Neural cell (in vitro differentiated cells): ENCODE results near the gene STEAP2. TPM values are rescaled to one million over a fixed set of nuclear protein-coding genes. Genes with fewer than 3 reads are reported as not detected.

ENCODE experiments used
- H2AFZ ChIP-seq: fragments of 200-600, 300-800 bp; sonication (generic), shearing (Covaris generic); 2 replicates; pipeline ENCODE4 v1.6.0; 2014; ENCODE audit warnings: low read depth, mild to moderate bottlenecking, antibody characterized with exemption, low read length, moderate library complexity
- H3F3A ChIP-seq: fragments of 200-600 bp; shearing (Covaris generic); 2 replicates; pipeline ENCODE4 v1.6.1; 2016; ENCODE audit warnings: mild to moderate bottlenecking, moderate library complexity, mixed read lengths, antibody characterized with exemption, low read length; ENCODE audit not compliant: insufficient read depth, poor library complexity, severe bottlenecking
- H3K27ac ChIP-seq: fragments of 200-600, 300-800 bp; sonication (generic), shearing (Covaris generic); 2 replicates; pipeline ENCODE4 v1.5.1; 2014; ENCODE audit warnings: mild to moderate bottlenecking, low read length, moderate library complexity
- H3K27me3 ChIP-seq: fragments of 300-800, 200-600 bp; sonication (generic), shearing (Covaris generic); 2 replicates; pipeline ENCODE4 v1.6.0; 2014; ENCODE audit warnings: mild to moderate bottlenecking, low read depth, low read length, moderate library complexity; ENCODE audit not compliant: insufficient read depth
- H3K36me3 ChIP-seq: fragments of 300-800, 200-600 bp; sonication (generic), shearing (Covaris generic); 2 replicates; pipeline ENCODE4 v1.5.1; 2014; ENCODE audit warnings: mild to moderate bottlenecking, antibody characterized with exemption, low read length, moderate library complexity; ENCODE audit not compliant: insufficient read depth
- H3K4me2 ChIP-seq: fragments of 300-800, 200-600 bp; sonication (generic), shearing (Covaris generic); 2 replicates; pipeline ENCODE4 v1.6.0; 2014; ENCODE audit warnings: mild to moderate bottlenecking, low read length
- H3K4me3 ChIP-seq: fragments of 300-800, 200-600 bp; sonication (generic), shearing (Covaris generic); 2 replicates; pipeline ENCODE4 v1.5.1; 2014; ENCODE audit warnings: mild to moderate bottlenecking, low read length, moderate library complexity
- H3K79me2 ChIP-seq: fragments of 200-600 bp; shearing (Covaris generic); replicated peaks from 2 replicates; pipeline ENCODE4 v1.6.0; 2014; ENCODE audit warnings: mild to moderate bottlenecking, low read length, moderate library complexity; ENCODE audit not compliant: insufficient read depth
- H3K9ac ChIP-seq: fragments of 300-800, 200-600 bp; sonication (generic), shearing (Covaris generic); 2 replicates; pipeline ENCODE4 v1.6.1; 2016; ENCODE audit warnings: mild to moderate bottlenecking, low read length, mixed read lengths
- H3K9me2 ChIP-seq: fragments of 200-600 bp; shearing (Covaris generic); 2 replicates; pipeline ENCODE4 v1.6.1; 2016; ENCODE audit warnings: mild to moderate bottlenecking, low read length, mixed read lengths; ENCODE audit not compliant: insufficient read depth
- H3K9me3 ChIP-seq: fragments of 200-600, 300-800 bp; sonication (generic), shearing (Covaris generic); 2 replicates; pipeline ENCODE4 v1.6.1; 2016; ENCODE audit warnings: mild to moderate bottlenecking, mixed run types, low read length, moderate library complexity, mixed read lengths
- H4K20me1 ChIP-seq: fragments of 200-600 bp; shearing (Covaris generic); 2 replicates; pipeline ENCODE4 v1.6.1; 2016; ENCODE audit warnings: mild to moderate bottlenecking, mixed run types; ENCODE audit not compliant: insufficient read depth
- EP300 ChIP-seq: fragments of 450-650 bp; conservative IDR thresholded peaks from 2 replicates; pipeline ENCODE4 v1.6.1; 2014; ENCODE audit warnings: antibody characterized with exemption, mild to moderate bottlenecking, moderate library complexity; ENCODE audit not compliant: poor library complexity, severe bottlenecking
- EZH2 ChIP-seq: fragments of 200-600, 300-800 bp; shearing (Covaris generic), sonication (generic); IDR thresholded peaks from 2 replicates; pipeline ENCODE4 v1.6.1; 2014; ENCODE audit warnings: antibody characterized with exemption, low read length, borderline replicate concordance, mild to moderate bottlenecking; ENCODE audit not compliant: insufficient read depth, poor library complexity, severe bottlenecking
- MXI1 ChIP-seq: fragments of 450-650 bp; conservative IDR thresholded peaks from 2 replicates; pipeline ENCODE4 v1.6.1; 2014; ENCODE audit warnings: antibody characterized with exemption, mild to moderate bottlenecking; ENCODE audit not compliant: poor library complexity, severe bottlenecking
- POLR2AphosphoS5 ChIP-seq: IDR thresholded peaks from 2 replicates; pipeline ENCODE4 v1.6.1; 2012
- RAD21 ChIP-seq: fragments of 450-650 bp; conservative IDR thresholded peaks from 2 replicates; pipeline ENCODE4 v1.6.1; 2014; ENCODE audit warnings: antibody characterized with exemption, mild to moderate bottlenecking, moderate library complexity
- TAF1 ChIP-seq: IDR thresholded peaks from 2 replicates; pipeline ENCODE4 v1.6.1; 2012; ENCODE audit warnings: low read depth
- polyA plus RNA-seq: library from polyadenylated mRNA; depleted of rRNA; stranded (reverse); fragments of >200 nt; gene quantifications from 2 replicates; pipeline ENCODE4 v1.2.3, GENCODE V29; 2014
- TF ChIP-seq, protein P1 (sequence below): fragments of 450-650 bp; IDR thresholded peaks from 2 replicates; pipeline ENCODE4 v1.5.1; 2014; ENCODE audit warnings: antibody characterized with exemption, mild to moderate bottlenecking, moderate library complexity; ENCODE audit not compliant: poor library complexity, severe bottlenecking

The STEAP2 gene
- polyA plus RNA-seq, 1 donor from 2014 or later, result 5.9 TPM

DNA sequence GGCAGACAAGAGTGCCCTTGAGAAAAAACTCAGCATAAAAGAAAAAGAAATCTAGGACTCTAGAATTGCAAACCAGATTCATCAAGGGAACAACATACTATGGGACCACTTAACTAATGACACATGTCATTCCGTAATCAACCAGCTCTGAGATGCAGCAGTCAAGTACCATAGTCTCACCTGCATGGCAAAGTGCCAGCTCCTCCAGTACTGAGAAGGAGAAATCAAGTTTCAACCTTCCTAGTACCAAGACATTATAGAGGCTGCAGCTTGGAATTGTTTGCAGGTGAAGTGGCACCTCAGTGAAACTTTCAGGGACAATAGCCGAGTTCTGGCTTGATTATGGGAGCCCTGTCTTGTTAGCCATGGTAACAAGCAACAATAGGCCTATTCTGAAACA, 45.8 kb upstream of the STEAP2 start:
- Histone ChIP-seq H4K20me1 (no peaks in the 10 kb centered on the region), H2AFZ (no peak overlapping the region), H3K4me3 (no peak overlapping the region), H3K27ac (no peak overlapping the region), H3K9ac (no peak overlapping the region), H3F3A (no peaks in the 10 kb centered on the region), H3K79me2 (no peaks in the 10 kb centered on the region), H3K9me2 (no peaks in the 10 kb centered on the region), H3K4me2 (no peak overlapping the region), H3K27me3 (no peaks in the 10 kb centered on the region), H3K9me3 (no peaks in the 10 kb centered on the region), H3K36me3 (no peaks in the 10 kb centered on the region)
- TF ChIP-seq EP300 (no peak), EZH2 (no peak), POLR2AphosphoS5 (no peak)

DNA sequence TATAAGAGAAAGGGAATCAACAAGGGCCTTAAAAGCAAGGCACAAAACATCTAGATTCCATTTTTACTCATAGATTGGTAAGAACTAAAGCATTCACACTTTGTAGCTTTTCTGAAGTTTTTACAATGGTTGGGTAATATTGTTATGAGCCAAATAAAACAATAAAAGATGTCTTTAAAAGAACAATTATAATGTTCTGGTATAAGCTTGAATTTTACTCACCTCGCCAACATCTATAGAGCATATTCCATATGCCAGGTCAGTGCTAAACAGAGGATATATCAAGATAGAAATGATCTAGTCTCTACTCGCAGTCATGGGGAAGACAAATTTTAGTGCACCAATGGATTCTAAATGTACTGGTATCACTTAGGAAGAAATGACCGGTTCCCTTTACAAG, 45.4 kb upstream of the STEAP2 start:
- no peak overlapping the region for H3K27ac ChIP-seq
- H3K36me3 ChIP-seq, result no peaks in the 10 kb centered on the region
- H3K9me2 ChIP-seq, result no peaks in the 10 kb centered on the region
- H3K4me2 ChIP-seq, result no peak overlapping the region
- H3K4me3 ChIP-seq, result no peak overlapping the region
- H3K9ac ChIP-seq, result no peak overlapping the region
- TF ChIP-seq, protein P1, sequence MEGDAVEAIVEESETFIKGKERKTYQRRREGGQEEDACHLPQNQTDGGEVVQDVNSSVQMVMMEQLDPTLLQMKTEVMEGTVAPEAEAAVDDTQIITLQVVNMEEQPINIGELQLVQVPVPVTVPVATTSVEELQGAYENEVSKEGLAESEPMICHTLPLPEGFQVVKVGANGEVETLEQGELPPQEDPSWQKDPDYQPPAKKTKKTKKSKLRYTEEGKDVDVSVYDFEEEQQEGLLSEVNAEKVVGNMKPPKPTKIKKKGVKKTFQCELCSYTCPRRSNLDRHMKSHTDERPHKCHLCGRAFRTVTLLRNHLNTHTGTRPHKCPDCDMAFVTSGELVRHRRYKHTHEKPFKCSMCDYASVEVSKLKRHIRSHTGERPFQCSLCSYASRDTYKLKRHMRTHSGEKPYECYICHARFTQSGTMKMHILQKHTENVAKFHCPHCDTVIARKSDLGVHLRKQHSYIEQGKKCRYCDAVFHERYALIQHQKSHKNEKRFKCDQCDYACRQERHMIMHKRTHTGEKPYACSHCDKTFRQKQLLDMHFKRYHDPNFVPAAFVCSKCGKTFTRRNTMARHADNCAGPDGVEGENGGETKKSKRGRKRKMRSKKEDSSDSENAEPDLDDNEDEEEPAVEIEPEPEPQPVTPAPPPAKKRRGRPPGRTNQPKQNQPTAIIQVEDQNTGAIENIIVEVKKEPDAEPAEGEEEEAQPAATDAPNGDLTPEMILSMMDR, result no peak
- TF ChIP-seq POLR2AphosphoS5 (no peak), MXI1 (no peak), EP300 (no peak)
- H3K79me2 ChIP-seq, result no peaks in the 10 kb centered on the region
- no peaks in the 10 kb centered on the region for H4K20me1 ChIP-seq
- H3F3A ChIP-seq, result no peaks in the 10 kb centered on the region
- no peaks in the 10 kb centered on the region for H3K27me3 ChIP-seq
- no peak overlapping the region for H2AFZ ChIP-seq
- H3K9me3 ChIP-seq, result no peaks in the 10 kb centered on the region

DNA sequence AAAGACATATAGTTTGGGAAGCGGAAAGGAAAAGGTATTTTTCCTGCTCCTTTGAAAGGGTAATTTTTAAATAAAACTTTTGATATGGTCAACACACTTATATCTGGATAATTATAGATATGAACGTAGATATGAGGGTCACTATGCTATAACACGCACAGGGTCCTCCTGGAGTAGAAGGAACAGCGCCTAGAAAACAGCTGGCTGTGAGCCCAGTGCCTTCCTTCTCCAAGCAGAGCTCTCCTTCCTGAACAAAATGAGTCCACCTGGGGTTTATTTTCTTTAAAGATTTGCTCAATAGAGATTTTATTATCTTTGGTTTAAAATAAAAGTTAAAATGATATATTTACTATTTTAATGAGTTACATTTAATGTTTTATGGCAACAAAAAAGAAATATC, 44.2 kb upstream of the STEAP2 start:
- no peaks in the 10 kb centered on the region for H3K27me3 ChIP-seq
- no peak overlapping the region for H3K27ac ChIP-seq
- no peaks in the 10 kb centered on the region for H3K9me3 ChIP-seq
- H3F3A ChIP-seq, result no peaks in the 10 kb centered on the region
- no peak for TF ChIP-seq RAD21
- TF ChIP-seq TAF1, result no peak
- TF ChIP-seq POLR2AphosphoS5, result no peak
- TF ChIP-seq EZH2, result no peak
- TF ChIP-seq, protein P1, result no peak
- H3K9me2 ChIP-seq, result no peaks in the 10 kb centered on the region
- H3K36me3 ChIP-seq, result no peaks in the 10 kb centered on the region
- H4K20me1 ChIP-seq, result no peaks in the 10 kb centered on the region
- no peak overlapping the region for H3K9ac ChIP-seq
- H3K4me3 ChIP-seq, result no peak overlapping the region
- no peak overlapping the region for H3K4me2 ChIP-seq
- no peaks in the 10 kb centered on the region for H3K79me2 ChIP-seq
- H2AFZ ChIP-seq, result no peak overlapping the region
